Endothelial cell of umbilical vein (primary cell): ENCODE data around the gene TMPRSS9. TPM values are rescaled to one million over a fixed set of nuclear protein-coding genes. Genes with fewer than 3 reads are reported as not detected.

Experiments
- BruUV-seq: library from RNA; stranded (reverse); fragments of 400-500 nt; replicated peaks from 2 replicates; lab custom pipeline; 2021; lab: Mats Ljungman, UMichigan
- CTCF ChIA-PET: fragments of 300-600, 350-600 bp; sonication (Branson Sonifier 250); formaldehyde crosslinking; loops from one replicate; lab custom pipeline; 2021; ENCODE audit warnings: antibody characterized with exemption, inconsistent platforms; lab: Charles Lee
- POLR2A ChIA-PET: fragments of 300-600, 350-600 bp; sonication (Branson Sonifier 250); formaldehyde crosslinking; loops from one replicate; lab custom pipeline; 2021; ENCODE audit warnings: antibody characterized with exemption, inconsistent platforms; lab: Charles Lee
- DNase-seq: peaks from one replicate; pipeline ENCODE4 v3.0.0-alpha.2; 2011; ENCODE audit warnings: low read depth, low spot score
- FAIRE-seq: peaks from 2 replicates; lab custom pipeline; 2011; peaks lifted over from hg19 to GRCh38; lab: Jason Lieb, UNC
- H2AFZ ChIP-seq: 2 replicates; pipeline ENCODE4 v1.6.0; 2012; ENCODE audit warnings: low read depth, low read length, control low read depth, inconsistent platforms
- H3K27ac ChIP-seq: 2 replicates; pipeline ENCODE4 v1.5.1; 2011; ENCODE audit warnings: low read depth, mild to moderate bottlenecking, control low read depth, low read length, moderate library complexity; ENCODE audit not compliant: insufficient read depth
- H3K27me3 ChIP-seq, 2 experiments: 2 replicates each; pipeline versions ENCODE4 v1.6.0 to v1.6.1; 2011; ENCODE audit warnings: low read length in 2 of 2, mixed read lengths in 1 of 2; ENCODE audit not compliant: control insufficient read depth in 2 of 2, insufficient read depth in 2 of 2
- H3K36me3 ChIP-seq, 2 experiments: 2 replicates in 1 of 2; 3 replicates in 1 of 2; pipeline ENCODE4 v1.5.1; 2011; ENCODE audit warnings: low read length in 2 of 2, mild to moderate bottlenecking in 1 of 2, moderate library complexity in 1 of 2; ENCODE audit not compliant: control insufficient read depth in 2 of 2, insufficient read depth in 2 of 2; ENCODE audit errors: extremely low read depth in 1 of 2
- H3K4me1 ChIP-seq: 3 replicates; pipeline ENCODE4 v1.5.1; 2011; ENCODE audit warnings: mild to moderate bottlenecking, low read length; ENCODE audit not compliant: control insufficient read depth, insufficient read depth; ENCODE audit errors: extremely low read depth
- H3K4me2 ChIP-seq: 2 replicates; pipeline ENCODE4 v1.6.1; 2011; ENCODE audit warnings: low read length, control low read depth, mixed read lengths; ENCODE audit not compliant: insufficient read depth
- H3K4me3 ChIP-seq, 3 experiments: fragments of 200-600 bp in 1 of 3; sonication (generic), shearing (Covaris generic) in 1 of 3; replicated peaks in 1 of 3; 2 replicates each; pipeline ENCODE4 v1.5.1; 2011 to 2016; ENCODE audit warnings: control low read depth in 3 of 3, low read length in 3 of 3, mild to moderate bottlenecking in 2 of 3, inconsistent platforms in 1 of 3, low read depth in 1 of 3, moderate library complexity in 1 of 3; ENCODE audit not compliant: insufficient read depth in 1 of 3
- H3K79me2 ChIP-seq: 2 replicates; pipeline ENCODE4 v1.6.0; 2012; ENCODE audit warnings: low read length, inconsistent platforms; ENCODE audit not compliant: control insufficient read depth, insufficient read depth
- H3K9ac ChIP-seq: replicated peaks from 2 replicates; pipeline ENCODE3; 2011; ENCODE audit warnings: low read length, control low read depth; ENCODE audit not compliant: insufficient read depth; ENCODE audit errors: extremely low read depth
- H3K9me1 ChIP-seq: replicated peaks from 3 replicates; pipeline ENCODE4 v1.6.0; 2011; ENCODE audit warnings: mild to moderate bottlenecking, low read length; ENCODE audit not compliant: control insufficient read depth, insufficient read depth; ENCODE audit errors: extremely low read depth
- H3K9me3 ChIP-seq: replicated peaks from 2 replicates; pipeline ENCODE4 v1.5.1; 2012; ENCODE audit warnings: low read length, inconsistent platforms; ENCODE audit not compliant: control insufficient read depth, insufficient read depth
- H4K20me1 ChIP-seq: replicated peaks from 2 replicates; pipeline ENCODE3; 2011; ENCODE audit warnings: mild to moderate bottlenecking, low read length; ENCODE audit not compliant: control insufficient read depth, insufficient read depth; ENCODE audit errors: extremely low read depth
- CTCF ChIP-seq, 2 donors: IDR thresholded peaks; 1 replicate in 1 of 2; 2 replicates in 1 of 2; pipeline ENCODE4 v1.5.1; 2011; ENCODE audit warnings: low read length in 2 of 2, mild to moderate bottlenecking in 2 of 2, moderate library complexity in 2 of 2, control low read depth in 1 of 2, inconsistent platforms in 1 of 2, low read depth in 1 of 2; ENCODE audit not compliant: insufficient read depth in 1 of 2; ENCODE audit errors: extremely low read depth in 1 of 2
- EZH2 ChIP-seq: IDR thresholded peaks from 2 replicates; pipeline ENCODE4 v1.6.1; 2012; ENCODE audit warnings: borderline replicate concordance, low read depth, mild to moderate bottlenecking, moderate library complexity, low read length, inconsistent platforms; ENCODE audit not compliant: severe bottlenecking
- FOS ChIP-seq: IDR thresholded peaks from 2 replicates; pipeline ENCODE4 v1.6.1; 2011; ENCODE audit warnings: mild to moderate bottlenecking, low read length, moderate library complexity, borderline replicate concordance; ENCODE audit not compliant: insufficient read depth
- GATA2 ChIP-seq: IDR thresholded peaks from 2 replicates; pipeline ENCODE4 v1.7.0; 2011; ENCODE audit warnings: low read depth, mild to moderate bottlenecking, moderate library complexity, mixed read lengths, low read length; ENCODE audit not compliant: insufficient read length, insufficient read depth
- JUN ChIP-seq: IDR thresholded peaks from 2 replicates; pipeline ENCODE4 v1.6.1; 2011; ENCODE audit warnings: borderline replicate concordance, low read depth; ENCODE audit not compliant: insufficient read length, insufficient read depth
- MAX ChIP-seq: IDR thresholded peaks from 2 replicates; pipeline ENCODE4 v1.6.1; 2011; ENCODE audit not compliant: insufficient read depth, insufficient read length
- MYC ChIP-seq: IDR thresholded peaks from one replicate; pipeline ENCODE4 v1.6.1; 2011; ENCODE audit warnings: mild to moderate bottlenecking, low read depth, low read length
- POLR2A ChIP-seq: IDR thresholded peaks from 2 replicates; pipeline ENCODE4 v1.6.1; 2012; ENCODE audit warnings: low read depth, mild to moderate bottlenecking, control low read depth, low read length
- POLR2AphosphoS5 ChIP-seq: IDR thresholded peaks from 2 replicates; pipeline ENCODE4 v1.6.1; 2012; ENCODE audit warnings: low read depth, mild to moderate bottlenecking, control low read depth, low read length, moderate library complexity; ENCODE audit not compliant: insufficient read depth
- dilution Hi-C: fragments of 300-500 bp; cut with MboI; formaldehyde crosslinking; loops from one replicate; pipeline ENCODE4 v1.15.0; 2019; ENCODE audit warnings: low sequenced_read_pairs; ENCODE audit not compliant: extremely low pct_ligation_motif_present
- intact Hi-C: fragments of 100-400 bp; cut with micrococcal nuclease; formaldehyde crosslinking; loops from one replicate; pipeline ENCODE4 v1.10.0; 2022
- polyA plus RNA-seq, 4 experiments: library from polyadenylated mRNA; depleted of rRNA in 3 of 4; stranded (reverse) in 3 of 4; unstranded in 1 of 4; fragments of >200 nt; gene quantifications; 2 replicates each; pipeline versions ENCODE4 v1.2.1 to v1.2.3, GENCODE V29; 2011 to 2012; ENCODE audit warnings: missing spikeins in 1 of 4
- total RNA-seq: library from RNA; stranded (reverse); gene quantifications from 2 replicates; pipeline ENCODE4 v1.2.3, GENCODE V29; 2021

Gene TMPRSS9
- total and polyA plus RNA-seq, 2 donors (not counting 3 experiments of a cell fraction or from before 2014, with no cell fraction given) = not detected

GRCh38 chr19:2312820-2313501 lies 47.1 kb upstream of the TMPRSS9 start:
- Histone ChIP-seq H3K27ac (no peak overlapping the region), H3K4me2 (no peak overlapping the region), H3K4me1 (no peaks in the 10 kb centered on the region), H4K20me1 (no peaks in the 10 kb centered on the region), H3K4me3 (no peak overlapping the region), H3K9me3 (peaks cover 2% of the 10 kb centered on the region), H3K9ac (no peak overlapping the region), H2AFZ (no peak overlapping the region), H3K27me3 (peaks cover 1 to 21% of the 10 kb centered on the region in 2 experiments), H3K79me2 (no peaks in the 10 kb centered on the region), H3K9me1 (no peaks in the 10 kb centered on the region), H3K36me3 (no peaks in the 10 kb centered on the region)
- FAIRE-seq (no peak), DNase-seq (no peak)
- CTCF ChIA-PET = no interaction called here
- TF ChIP-seq MAX (no peak), POLR2A (no peak), POLR2AphosphoS5 (no peak), EZH2 (no peak), MYC (no peak), CTCF (IDR thresholded peaks at IDR 0.05; ENCODE audit: extremely low read depth in 1 of 2, insufficient read depth in 1 of 2, low read depth in 1 of 2, low read length in 2 of 2) (no peak), JUN (no peak), FOS (no peak), GATA2 (no peak)
- intact Hi-C loops (loop anchor here (10.0 kb wide), 1 partner anchor 378 kb away; no protein-coding TSS in a partner anchor), dilution Hi-C loops (no loop called here)
- POLR2A ChIA-PET = no interaction called here
- BruUV-seq = no TSS peak
